RWPE1 (cell line): ENCODE measurements around the gene CPAMD8.
"Not testable (repeated sequence)": the region's sequence is repeated elsewhere in the genome, so short reads cannot be mapped to it uniquely, and the experiment has no call there.

Source experiments
- CTCF ChIA-PET: fragments of 350-600 bp; sonication (Branson Sonifier 250); formaldehyde crosslinking; extraction: SDS; loops from one replicate; lab custom pipeline; 2021; lab: Yijun Ruan, JAX
- POLR2A ChIA-PET: fragments of 400-600 bp; formaldehyde crosslinking; extraction: SDS; loops from one replicate; lab custom pipeline; 2020; ENCODE audit warnings: antibody characterized with exemption; ENCODE audit not compliant: low non-redundant PET; lab: Yijun Ruan, JAX
- DNase-seq: peaks from one replicate; pipeline ENCODE4 v3.0.0; 2012; ENCODE audit warnings: low spot score
- H3K27ac ChIP-seq: fragments of 450-650 bp; 2 replicates; pipeline ENCODE4 v1.5.1; 2017
- TF ChIP-seq, protein P1 (sequence below): fragments of 450-650 bp; conservative IDR thresholded peaks from 2 replicates; pipeline ENCODE4 v1.5.1; 2017; ENCODE audit warnings: low read depth, mild to moderate bottlenecking

Gene CPAMD8

DNA sequence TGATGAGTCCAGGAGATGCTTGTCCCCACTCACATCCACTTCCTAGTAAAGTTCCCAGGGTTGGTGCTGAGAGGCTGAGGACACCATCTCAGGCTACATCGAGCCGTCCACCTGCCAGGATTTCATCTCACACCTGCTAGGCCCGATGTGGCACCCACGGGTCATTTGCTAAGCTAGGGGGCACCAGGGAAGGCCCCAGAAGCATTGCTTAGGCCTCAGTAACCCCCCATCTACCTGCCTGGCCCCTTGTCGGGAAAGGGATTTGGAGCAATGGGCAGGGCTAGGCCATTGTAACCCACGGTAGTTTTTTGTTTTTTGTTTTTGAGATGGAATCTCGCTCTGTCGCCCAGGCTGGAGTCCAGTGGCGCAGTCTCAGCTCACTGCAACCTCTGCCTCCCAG, 86.0 kb downstream of the CPAMD8 start:
- POLR2A ChIA-PET, result no interaction called here
- TF ChIP-seq, protein P1, sequence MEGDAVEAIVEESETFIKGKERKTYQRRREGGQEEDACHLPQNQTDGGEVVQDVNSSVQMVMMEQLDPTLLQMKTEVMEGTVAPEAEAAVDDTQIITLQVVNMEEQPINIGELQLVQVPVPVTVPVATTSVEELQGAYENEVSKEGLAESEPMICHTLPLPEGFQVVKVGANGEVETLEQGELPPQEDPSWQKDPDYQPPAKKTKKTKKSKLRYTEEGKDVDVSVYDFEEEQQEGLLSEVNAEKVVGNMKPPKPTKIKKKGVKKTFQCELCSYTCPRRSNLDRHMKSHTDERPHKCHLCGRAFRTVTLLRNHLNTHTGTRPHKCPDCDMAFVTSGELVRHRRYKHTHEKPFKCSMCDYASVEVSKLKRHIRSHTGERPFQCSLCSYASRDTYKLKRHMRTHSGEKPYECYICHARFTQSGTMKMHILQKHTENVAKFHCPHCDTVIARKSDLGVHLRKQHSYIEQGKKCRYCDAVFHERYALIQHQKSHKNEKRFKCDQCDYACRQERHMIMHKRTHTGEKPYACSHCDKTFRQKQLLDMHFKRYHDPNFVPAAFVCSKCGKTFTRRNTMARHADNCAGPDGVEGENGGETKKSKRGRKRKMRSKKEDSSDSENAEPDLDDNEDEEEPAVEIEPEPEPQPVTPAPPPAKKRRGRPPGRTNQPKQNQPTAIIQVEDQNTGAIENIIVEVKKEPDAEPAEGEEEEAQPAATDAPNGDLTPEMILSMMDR, result no peak
- DNase-seq, result no peak
- CTCF ChIA-PET, result no interaction called here
- no peak overlapping the region for H3K27ac ChIP-seq

DNA sequence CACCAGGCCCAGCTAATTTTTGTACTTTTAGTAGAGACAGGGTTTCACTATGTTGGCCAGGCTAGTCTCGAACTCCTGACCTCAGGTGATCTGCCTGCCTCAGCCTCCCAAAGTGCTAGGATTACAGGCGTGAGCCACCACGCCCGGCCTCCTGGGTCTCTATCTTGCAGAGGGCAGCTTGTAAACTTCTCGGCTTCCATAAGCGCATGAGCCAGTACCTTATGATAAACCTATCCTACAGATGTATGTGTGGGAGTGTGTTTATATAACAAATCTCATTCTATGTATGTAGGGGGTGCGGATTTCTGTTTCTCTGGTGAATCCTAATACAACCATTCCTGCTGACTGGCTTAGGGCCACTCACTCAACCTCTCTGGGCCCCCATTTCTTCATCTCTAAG, 86.5 kb downstream of the CPAMD8 start:
- POLR2A ChIA-PET, H3K27ac ChIP-seq, CTCF ChIA-PET, DNase-seq: not testable (repeated sequence)

DNA sequence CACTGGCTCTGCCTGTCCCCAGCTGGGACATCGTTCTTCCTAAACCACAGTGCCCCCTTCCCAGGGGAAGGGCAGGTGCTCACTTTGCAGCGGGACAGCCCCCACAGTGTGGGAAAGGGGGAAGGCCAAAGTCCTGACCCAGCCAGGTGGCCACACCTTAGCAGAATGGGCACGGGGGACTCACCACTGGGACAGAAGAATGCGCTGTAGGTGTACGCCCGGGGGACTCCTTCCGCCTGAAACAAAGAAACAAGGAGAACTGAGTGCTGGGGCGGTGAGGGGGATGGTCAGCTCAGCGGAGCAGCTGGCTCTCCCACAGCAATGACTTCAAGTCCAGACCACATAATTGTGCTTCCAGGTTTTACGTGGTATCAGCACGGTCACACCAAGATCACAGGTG, 88.4 kb downstream of the CPAMD8 start:
- DNase-seq, result no peak
- ChIA-PET POLR2A (no interaction called here), CTCF (interaction anchor here (0.5 kb wide), 1 partner anchor 144 kb away, joined by 4 read pairs; no protein-coding TSS in a partner anchor)
- TF ChIP-seq, protein P1, result no peak
- no peak overlapping the region for H3K27ac ChIP-seq

DNA sequence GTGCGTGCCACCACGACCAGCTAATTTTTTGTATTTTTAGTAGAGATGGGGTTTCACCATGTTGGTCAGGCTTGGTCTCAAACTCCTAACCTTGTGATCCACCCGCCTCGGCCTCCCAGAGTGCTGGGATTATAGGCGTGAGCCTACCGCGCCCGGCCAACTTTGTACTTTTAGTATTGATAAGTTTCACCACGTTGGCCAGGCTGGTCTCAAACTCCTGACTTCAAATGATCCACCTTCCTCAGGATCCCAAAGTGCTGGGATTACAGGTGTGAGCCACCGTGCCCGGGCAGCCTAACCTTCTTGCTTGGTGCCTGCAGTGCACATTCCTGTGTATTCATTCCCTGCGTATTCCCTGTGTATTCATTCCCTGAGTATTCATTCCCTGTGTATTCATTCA, 88.8 kb downstream of the CPAMD8 start:
- DNase-seq, POLR2A ChIA-PET, H3K27ac ChIP-seq: not testable (repeated sequence)
- CTCF ChIA-PET, result interaction anchor here (0.5 to 0.7 kb wide), 2 partner anchors 112 to 144 kb away, joined by 4 to 6 read pairs; no protein-coding TSS in a partner anchor

DNA sequence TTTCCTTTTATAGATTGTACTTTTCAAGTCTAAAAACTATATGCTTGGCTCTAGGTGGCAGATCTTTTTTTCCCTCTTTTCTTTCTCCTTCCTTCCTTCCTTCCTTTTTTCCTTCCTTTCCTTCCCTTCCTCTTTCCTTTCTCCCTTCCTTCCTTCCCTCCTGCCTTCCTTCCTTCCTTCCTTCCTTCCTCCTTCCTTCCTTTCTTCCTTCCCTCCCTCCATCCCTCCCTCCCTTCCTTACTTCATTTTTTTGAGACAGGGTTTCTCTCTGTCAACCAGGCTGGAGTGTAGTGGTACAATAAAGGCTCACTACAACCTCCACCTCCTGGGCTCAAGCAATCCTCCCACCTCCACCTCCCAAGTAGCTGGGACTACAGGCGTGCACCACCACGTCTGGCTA, 89.7 kb downstream of the CPAMD8 start:
- H3K27ac ChIP-seq, result no peak overlapping the region
- POLR2A ChIA-PET, result no interaction called here
- TF ChIP-seq, protein P1, result no peak
- no peak for DNase-seq
- CTCF ChIA-PET, result interaction anchor here (0.7 kb wide), 1 partner anchor 113 kb away, joined by 6 read pairs; no protein-coding TSS in a partner anchor

DNA sequence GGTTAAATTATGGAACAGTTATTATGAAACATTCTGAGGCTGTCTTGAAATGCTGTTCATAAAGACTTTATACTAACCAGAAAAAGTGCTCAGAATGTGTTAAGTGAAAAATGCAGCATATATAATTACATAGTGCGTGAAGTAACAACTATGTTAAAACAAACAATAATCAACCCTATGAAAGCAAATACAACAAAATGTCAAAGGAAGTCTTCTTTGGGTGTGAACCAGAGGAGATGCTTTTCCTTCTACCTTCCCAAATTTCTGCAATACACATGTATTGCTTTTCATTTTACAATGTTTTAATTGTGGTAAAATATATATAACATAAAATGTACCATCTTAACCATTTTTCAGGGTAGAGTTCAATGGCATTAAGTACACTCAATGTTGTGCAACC, 92.1 kb downstream of the CPAMD8 start:
- H3K27ac ChIP-seq, result no peak overlapping the region
- DNase-seq, result no peak
- POLR2A ChIA-PET, result no interaction called here
- CTCF ChIA-PET, result no interaction called here
- TF ChIP-seq, protein P1, result no peak

DNA sequence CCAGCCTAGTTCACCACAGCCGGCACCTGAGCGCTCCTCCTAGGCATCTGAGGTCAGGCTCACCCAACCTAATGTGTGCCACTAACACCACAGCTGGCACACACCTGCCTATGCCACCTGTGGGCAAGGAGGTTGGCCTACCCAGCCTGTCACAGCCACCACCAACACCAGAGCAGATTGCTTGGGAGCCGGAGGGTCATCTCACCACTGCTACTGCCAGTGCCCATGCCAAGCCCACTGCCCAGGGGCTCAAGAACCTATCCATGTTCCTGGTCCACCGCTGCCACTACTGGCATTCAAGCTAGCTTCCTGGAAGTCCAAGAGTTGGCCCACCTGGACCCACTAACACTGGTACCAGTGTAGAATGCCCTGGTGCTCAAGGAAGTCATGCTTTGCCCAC, 95.3 kb downstream of the CPAMD8 start:
- ChIA-PET CTCF (no interaction called here), POLR2A (no interaction called here)
- TF ChIP-seq, protein P1, result no peak

DNA sequence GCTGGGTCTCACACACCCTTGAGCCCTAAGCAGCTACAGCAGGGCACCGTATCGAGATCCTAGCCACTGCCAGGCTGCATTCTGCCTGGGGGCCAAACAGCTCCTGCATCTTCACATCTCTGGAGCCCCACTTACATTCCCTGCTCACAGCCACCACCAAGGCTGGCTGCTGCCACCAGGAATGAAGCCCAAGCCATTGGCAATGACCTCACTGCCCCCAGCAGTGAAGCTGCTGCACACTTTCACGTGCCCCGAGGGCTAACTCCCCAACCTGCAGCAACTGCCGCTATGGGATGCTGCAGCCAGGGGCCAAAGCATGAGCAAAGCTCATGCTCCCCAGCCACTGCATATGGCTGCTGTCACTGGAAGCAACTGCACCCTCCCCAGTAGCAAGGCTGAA, 95.9 kb downstream of the CPAMD8 start:
- DNase-seq, result no peak
- ChIA-PET CTCF (no interaction called here), POLR2A (no interaction called here)
- no peak overlapping the region for H3K27ac ChIP-seq
- TF ChIP-seq, protein P1, result no peak

More for the DNA sequence above, 95.3 kb downstream of the CPAMD8 start:
- H3K27ac ChIP-seq, result no peak overlapping the region
- no peak for DNase-seq
